OCI-LY7 (cell line): ENCODE measurements around the gene NUFIP1.

ENCODE experiments used
- CTCF ChIP-seq: fragments of 200-600 bp; sonication (generic); conservative IDR thresholded peaks from 2 replicates; pipeline ENCODE4 v1.5.1; 2014; ENCODE audit warnings: mild to moderate bottlenecking, antibody characterized with exemption, low read length, moderate library complexity, mixed read lengths
- EZH2phosphoT487 ChIP-seq: fragments of 200-600 bp; sonication (generic); IDR thresholded peaks from 2 replicates; pipeline ENCODE4 v1.6.1; 2018; ENCODE audit warnings: low read depth, borderline replicate concordance, mild to moderate bottlenecking, mixed run types, antibody characterized with exemption, low read length, moderate library complexity, mixed read lengths

- TF ChIP-seq CTCF = no peak
- no peak for TF ChIP-seq EZH2phosphoT487
Observed at GRCh38 chr13:44927968-44928367, 61.3 kb downstream of the NUFIP1 start.
